HG03045 (cell line): ENCODE results near the gene NDFIP2.

ENCODE experiments used
- ATAC-seq: cut with Tn5 transposase; IDR thresholded peaks from one replicate; pipeline ENCODE4 v1.9.1; 2021; ENCODE audit warnings: mild to moderate bottlenecking, moderate library complexity; ENCODE audit not compliant: unreplicated experiment

NDFIP2 gene, protein sequence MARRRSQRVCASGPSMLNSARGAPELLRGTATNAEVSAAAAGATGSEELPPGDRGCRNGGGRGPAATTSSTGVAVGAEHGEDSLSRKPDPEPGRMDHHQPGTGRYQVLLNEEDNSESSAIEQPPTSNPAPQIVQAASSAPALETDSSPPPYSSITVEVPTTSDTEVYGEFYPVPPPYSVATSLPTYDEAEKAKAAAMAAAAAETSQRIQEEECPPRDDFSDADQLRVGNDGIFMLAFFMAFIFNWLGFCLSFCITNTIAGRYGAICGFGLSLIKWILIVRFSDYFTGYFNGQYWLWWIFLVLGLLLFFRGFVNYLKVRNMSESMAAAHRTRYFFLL

GRCh38 chr13:79480954-79481684 is at the start of gene NDFIP2:
TSS of gene NDFIP2 (plus strand) at chr13:79481155. CDS start at chr13:79481204, 49 bp downstream.
- ATAC-seq, result peak; percentile 92

- no peak for ATAC-seq
Measured at GRCh38 chr13:79432086-79432485, 48.9 kb upstream of the NDFIP2 start.

- no peak for ATAC-seq
Measured at GRCh38 chr13:79432992-79433391, 48.0 kb upstream of the NDFIP2 start.

GRCh38 chr13:79434556-79434955 is 46.4 kb upstream of the NDFIP2 start:
- ATAC-seq, result no peak

DNA sequence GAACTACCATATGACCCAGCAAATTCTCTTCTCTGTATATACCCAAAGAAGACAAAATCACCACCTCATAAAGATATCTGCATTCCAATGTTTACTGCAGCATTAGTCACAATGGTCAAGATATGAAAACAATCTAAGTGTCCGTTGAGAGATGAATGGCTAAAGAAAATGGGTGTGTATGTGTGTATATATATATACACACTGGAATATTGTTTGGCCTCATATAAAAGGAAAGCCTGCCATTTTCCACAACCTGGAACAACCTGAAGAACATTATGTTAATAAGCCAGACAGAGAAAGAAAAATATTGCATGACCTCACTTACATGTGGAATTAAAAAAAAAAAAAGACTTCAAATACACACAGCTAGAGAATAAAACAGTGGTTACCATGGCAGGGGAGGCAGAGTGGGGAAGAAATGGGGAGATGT is 45.4 kb upstream of the NDFIP2 start:
- no peak for ATAC-seq

DNA sequence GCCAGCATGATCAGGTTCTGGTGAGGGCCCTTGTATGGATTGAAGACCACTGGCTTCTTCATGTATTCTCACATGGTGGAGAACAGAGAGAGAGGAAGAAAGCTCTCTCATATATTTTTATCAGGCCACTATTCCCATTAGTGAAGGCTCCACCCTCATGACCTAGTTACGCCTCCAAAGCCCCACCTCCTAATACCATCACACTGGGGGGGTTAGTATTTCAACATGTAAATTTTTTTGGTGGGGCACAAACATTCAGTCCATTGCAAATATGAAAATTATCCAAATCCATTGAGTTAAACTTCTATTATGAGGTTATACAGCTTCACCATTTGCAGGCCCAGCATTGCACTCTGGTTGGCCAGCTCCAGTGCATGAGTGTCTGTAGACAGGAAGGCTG is 41.7 kb upstream of the NDFIP2 start:
- no peak for ATAC-seq

GRCh38 chr13:79440958-79441528 is 39.9 kb upstream of the NDFIP2 start:
- no peak for ATAC-seq

GRCh38 chr13:79442221-79442620 is 38.7 kb upstream of the NDFIP2 start:
- no peak for ATAC-seq

DNA sequence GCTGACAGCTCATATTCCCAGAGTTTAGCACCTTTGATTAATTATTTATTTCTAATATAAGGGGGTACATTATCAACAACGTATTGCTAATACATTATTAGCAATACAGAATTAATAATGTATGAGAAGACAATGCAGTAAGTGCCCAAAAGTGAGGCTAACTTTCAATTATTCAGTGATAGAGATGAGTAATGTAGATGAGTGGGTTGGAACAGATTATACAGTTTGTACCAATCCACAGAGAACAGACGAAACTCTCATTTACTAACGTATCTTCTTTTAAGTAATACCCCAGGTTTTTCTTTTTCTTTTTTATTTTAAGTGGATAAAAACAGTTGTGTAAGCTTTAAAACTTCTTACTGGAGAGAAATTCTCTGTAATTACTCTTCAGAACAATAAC is 38.2 kb upstream of the NDFIP2 start:
- no peak for ATAC-seq

GRCh38 chr13:79445968-79446645 is 34.8 kb upstream of the NDFIP2 start:
- ATAC-seq, result no peak

- ATAC-seq, result no peak
Measured at GRCh38 chr13:79447141-79447540, 33.8 kb upstream of the NDFIP2 start.

GRCh38 chr13:79447741-79448140 is 33.2 kb upstream of the NDFIP2 start:
- no peak for ATAC-seq

GRCh38 chr13:79448413-79448812 is 32.5 kb upstream of the NDFIP2 start:
- no peak for ATAC-seq

DNA sequence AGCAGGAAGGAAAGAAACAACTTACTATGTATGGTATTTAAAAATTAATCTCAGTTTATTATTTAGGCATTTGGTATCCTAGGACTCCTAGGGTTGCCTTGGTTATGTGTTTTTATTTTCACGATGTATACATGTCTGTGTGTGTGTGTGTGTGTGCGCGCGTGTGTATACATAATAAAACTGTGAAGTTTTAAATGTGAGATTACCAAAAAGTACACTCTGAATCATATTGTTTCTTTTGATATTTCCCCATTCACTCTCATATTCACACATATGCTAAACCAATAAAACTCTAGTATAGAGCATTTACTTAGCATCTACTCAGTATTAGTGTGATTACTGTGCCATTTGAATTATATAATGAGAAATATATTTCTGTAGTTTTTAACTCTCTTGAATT is 30.8 kb upstream of the NDFIP2 start:
- ATAC-seq, result no peak

- peak; percentile 99 for ATAC-seq
Measured at GRCh38 chr13:79451500-79451962, 29.4 kb upstream of the NDFIP2 start.

- ATAC-seq, result no peak
Measured at GRCh38 chr13:79452239-79452913, 28.6 kb upstream of the NDFIP2 start.

GRCh38 chr13:79455331-79455730 is 25.6 kb upstream of the NDFIP2 start:
- no peak for ATAC-seq

DNA sequence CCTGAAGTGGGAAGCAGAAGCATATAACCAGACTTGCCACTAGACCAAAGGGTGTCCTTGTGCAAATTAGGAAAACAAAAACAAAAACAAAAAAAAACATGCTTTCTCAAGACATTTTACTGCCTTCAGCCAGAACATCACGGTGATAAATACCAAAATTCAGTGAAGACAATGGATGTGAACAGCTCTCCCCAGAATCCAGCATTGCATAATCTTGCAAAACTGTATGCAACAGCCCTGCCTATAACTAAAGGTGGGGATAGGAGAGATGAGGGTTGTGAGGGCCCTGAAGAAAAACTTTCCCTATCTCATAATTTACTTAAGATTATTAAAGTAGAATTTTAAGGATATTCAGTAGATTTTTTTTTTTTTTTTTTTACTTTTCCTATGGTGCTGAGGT is 24.9 kb upstream of the NDFIP2 start:
- ATAC-seq, result no peak

DNA sequence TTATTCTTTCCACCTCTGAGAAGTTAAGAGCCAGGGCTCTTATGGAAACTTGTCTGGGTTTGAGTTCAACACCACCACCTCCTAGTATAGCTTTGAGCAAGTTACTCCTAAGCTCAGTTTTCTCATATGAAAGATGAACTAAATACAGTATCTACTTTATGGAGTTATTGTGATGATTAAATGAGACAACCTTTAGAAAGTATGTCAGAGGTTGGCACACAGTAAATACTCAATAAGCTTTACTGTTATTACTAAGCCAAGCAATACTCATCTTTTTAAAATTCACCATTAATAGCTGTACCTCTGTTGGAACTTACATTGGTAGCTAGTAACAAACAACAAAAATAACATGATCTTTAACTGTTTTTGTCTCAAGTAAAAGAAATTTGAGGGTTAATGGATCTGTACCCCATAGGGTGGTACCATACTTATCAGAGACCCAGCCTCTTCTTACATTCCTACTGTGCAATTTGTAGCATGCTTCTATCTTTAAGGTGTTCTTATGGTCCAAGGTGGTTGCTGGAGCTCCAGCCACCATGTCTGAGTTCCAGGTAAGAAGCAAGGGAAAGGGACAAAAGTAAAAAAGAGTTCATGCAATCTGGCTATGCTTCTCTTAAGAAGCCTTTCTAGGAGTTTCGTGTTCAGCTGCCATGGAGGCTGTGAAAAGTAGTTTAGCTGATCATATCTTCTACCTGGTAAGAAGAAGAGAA is 24.1 kb upstream of the NDFIP2 start:
- ATAC-seq, result no peak

GRCh38 chr13:79457390-79457789 is 23.6 kb upstream of the NDFIP2 start:
- no peak for ATAC-seq
